Measurements from ENCODE around the gene SEMA5A. TPM values are rescaled to one million over a fixed set of nuclear protein-coding genes. Genes with fewer than 3 reads are reported as not detected.

Gene SEMA5A
- total RNA-seq, 1 donor: 57.0 TPM

GRCh38 chr5:9231842-9232241 is 314.0 kb downstream of the SEMA5A start:
- TF ChIP-seq, protein P1, sequence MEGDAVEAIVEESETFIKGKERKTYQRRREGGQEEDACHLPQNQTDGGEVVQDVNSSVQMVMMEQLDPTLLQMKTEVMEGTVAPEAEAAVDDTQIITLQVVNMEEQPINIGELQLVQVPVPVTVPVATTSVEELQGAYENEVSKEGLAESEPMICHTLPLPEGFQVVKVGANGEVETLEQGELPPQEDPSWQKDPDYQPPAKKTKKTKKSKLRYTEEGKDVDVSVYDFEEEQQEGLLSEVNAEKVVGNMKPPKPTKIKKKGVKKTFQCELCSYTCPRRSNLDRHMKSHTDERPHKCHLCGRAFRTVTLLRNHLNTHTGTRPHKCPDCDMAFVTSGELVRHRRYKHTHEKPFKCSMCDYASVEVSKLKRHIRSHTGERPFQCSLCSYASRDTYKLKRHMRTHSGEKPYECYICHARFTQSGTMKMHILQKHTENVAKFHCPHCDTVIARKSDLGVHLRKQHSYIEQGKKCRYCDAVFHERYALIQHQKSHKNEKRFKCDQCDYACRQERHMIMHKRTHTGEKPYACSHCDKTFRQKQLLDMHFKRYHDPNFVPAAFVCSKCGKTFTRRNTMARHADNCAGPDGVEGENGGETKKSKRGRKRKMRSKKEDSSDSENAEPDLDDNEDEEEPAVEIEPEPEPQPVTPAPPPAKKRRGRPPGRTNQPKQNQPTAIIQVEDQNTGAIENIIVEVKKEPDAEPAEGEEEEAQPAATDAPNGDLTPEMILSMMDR (IDR thresholded peaks at IDR 0.05; ENCODE audit: insufficient read depth, low read length): no peak
- H3K4me3 ChIP-seq (ENCODE audit: low read depth, low read length): no peak overlapping the region
- no peak for DNase-seq (ENCODE audit: low read depth)

DNA sequence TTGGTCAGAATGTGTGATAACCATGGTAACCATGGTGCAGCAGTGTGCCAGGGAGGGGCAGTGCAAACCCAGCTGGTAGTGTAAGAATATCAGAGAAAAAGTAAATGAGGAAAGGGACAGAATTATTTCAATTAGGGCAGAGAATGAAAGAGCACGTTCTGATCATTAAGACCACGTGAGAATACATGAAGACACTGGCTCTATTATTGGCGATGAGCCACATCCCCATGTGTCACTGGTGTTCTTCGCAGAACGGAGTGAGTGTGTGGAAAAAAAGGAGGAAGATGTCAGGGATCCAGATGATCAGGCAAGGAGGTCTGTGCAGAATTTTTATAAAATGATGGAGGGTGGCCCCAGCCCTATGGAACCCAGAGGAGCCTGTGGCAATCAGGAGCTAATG is 315.5 kb downstream of the SEMA5A start:
- no peak overlapping the region for H3K4me3 ChIP-seq (ENCODE audit: low read depth, low read length)
- TF ChIP-seq, protein P1 (IDR thresholded peaks at IDR 0.05; ENCODE audit: insufficient read depth, low read length): no peak
- DNase-seq (ENCODE audit: low read depth): no peak

DNA sequence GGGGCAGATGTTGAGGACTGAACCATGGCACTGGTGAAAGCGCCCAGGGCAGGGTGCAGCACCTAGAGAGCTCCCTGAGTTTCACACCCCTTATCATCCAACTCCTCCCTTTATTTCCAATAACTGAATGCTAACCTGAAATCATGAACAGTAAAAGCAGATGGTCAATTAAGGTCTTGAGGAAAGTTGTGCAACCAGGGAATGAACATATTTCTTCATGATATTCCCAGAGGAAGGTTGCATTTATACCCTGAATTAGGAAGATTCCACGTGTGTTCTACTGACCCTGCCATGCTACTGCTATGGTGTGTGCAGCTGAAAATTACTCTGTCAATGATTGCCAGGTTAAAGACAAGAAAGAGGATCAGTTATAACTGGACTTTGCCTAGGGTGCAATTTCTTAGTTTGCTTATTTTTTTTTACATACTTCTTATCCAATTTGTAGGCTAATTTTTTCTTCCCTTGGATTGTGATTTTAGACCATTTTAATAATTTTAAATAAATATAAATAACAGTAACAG is 319.8 kb downstream of the SEMA5A start:
- DNase-seq (ENCODE audit: low read depth): no peak
- no peak overlapping the region for H3K4me3 ChIP-seq (ENCODE audit: low read depth, low read length)
- TF ChIP-seq, protein P1 (IDR thresholded peaks at IDR 0.05; ENCODE audit: insufficient read depth, low read length): no peak

DNA sequence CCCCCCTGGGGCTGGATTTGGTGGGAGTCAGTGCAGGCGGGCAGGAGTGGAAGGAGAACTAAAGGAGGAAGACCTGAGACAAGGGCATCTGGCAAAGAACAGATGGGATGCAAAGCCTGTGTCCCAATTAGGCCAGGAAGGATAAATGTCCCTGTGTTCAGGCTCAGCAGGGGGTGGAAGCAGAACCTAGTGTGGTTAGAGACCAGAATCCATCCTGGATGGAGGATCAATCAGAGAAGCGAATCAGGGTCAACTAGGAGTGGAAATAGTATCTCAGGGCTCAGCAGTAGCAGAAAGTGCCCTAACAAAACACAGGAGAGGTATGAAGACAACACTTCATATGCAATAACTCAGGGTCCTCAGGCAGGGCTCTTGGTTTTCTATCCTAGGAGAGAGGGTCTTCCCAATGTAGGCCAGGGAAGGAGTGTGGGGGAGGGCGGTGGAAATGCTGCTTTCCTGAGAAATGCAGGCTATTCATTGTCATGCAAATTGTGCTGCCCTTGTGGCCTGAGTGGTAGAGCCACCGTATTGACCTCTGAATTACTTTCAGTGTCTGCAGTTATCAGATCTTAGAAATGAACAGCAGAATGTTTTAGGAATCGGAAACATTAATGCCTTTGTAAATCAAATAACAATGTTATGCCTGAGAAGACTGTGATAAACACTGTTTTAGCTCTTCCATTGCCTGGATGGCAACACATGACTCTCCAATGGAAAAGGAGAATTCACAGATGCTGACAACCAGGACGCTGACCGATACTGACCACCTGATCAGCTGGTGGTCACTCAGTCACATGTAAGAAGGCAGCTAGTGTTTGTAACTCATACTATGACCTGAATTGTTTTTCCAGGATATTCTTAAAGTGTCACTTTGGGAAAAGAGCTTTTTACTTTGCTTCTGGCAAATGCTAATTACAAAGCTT is 323.6 kb downstream of the SEMA5A start:
- TF ChIP-seq, protein P1 (IDR thresholded peaks at IDR 0.05; ENCODE audit: insufficient read depth, low read length): no peak
- DNase-seq (ENCODE audit: low read depth): no peak
- H3K4me3 ChIP-seq (ENCODE audit: low read depth, low read length): no peak overlapping the region

DNA sequence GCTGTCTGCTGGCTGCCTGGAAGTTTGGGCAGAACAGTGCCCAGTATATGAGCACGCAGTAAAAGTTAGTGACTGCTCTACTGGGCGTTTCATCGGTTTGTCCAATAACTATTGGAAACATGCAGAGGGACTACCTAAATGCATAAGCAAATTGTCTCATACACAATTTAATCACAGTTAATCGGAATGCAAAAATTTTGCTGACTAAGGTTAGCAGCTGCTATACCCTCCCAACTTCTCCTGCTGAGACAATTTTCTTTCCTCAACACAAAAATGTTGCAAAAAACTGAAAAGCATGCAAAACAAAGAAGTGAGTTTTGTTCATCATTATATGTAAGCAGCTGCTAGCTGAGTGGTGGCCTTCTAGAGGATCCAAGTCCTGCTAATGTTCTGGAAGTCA is 327.5 kb downstream of the SEMA5A start:
- TF ChIP-seq, protein P1 (IDR thresholded peaks at IDR 0.05; ENCODE audit: insufficient read depth, low read length): no peak
- no peak for DNase-seq (ENCODE audit: low read depth)
- no peak overlapping the region for H3K4me3 ChIP-seq (ENCODE audit: low read depth, low read length)

- H3K4me3 ChIP-seq (ENCODE audit: low read depth, low read length): no peak overlapping the region
- DNase-seq (ENCODE audit: low read depth): no peak
- TF ChIP-seq, protein P1 (IDR thresholded peaks at IDR 0.05; ENCODE audit: insufficient read depth, low read length): no peak
Observed at GRCh38 chr5:9212605-9213004, 333.3 kb downstream of the SEMA5A start.

Measured in fibroblast of the aortic adventitia (primary cell).